Stimulated activated CD4-positive, alpha-beta T cell treated with anti-CD3 and anti-CD28 coated beads, Interleukin-1b, Interleukin-23, amount 100 ng/mL, for 48 hours (primary cell): ENCODE results near the gene IARS1.

Source experiments
- DNase-seq: peaks from one replicate; pipeline ENCODE4 v3.0.0-alpha.2; 2020

Gene IARS1

GRCh38 chr9:92295240-92295790 is 1.8 kb upstream of the IARS1 start:
- no peak for DNase-seq

GRCh38 chr9:92294297-92294676 is 790 bp upstream of the IARS1 start:
- DNase-seq, result peak; percentile 16

GRCh38 chr9:92293075-92293354 is 482 bp downstream of the IARS1 start:
- no peak for DNase-seq

DNA sequence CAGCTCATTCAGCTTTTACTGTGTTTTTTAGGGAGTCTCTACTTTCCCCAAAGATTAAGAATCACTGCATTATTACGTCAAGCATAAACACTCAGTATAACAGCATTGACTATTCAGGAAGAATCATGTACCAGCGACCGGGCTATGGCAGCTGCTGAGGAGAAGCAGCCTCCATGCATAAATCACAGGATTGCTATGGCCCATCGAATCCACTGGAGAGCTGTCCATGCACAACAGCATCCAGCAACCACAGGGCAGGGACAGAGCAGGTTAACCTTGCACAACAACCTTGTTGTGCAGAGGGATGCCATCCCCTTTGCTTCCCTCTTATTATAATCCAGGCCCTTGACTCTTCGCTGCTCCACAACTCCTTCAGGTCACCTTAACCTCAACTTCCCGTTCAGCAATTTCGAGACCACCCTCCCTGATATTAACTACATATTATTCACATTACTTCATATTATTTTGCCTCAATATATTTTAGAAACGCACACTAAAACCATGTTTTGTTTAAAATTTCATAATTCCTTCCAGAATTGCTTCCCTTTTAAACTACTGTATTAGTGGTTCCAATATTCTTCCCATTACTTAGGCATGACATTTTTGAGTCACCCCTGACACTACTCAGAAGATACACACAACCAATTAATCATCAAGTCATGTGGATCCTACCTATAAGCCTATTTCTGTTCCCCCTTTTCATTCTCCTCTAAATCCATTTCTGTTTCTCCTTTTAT is 991 bp downstream of the IARS1 start:
- no peak for DNase-seq

GRCh38 chr9:92291577-92291976 is 1.9 kb downstream of the IARS1 start:
- no peak for DNase-seq

DNA sequence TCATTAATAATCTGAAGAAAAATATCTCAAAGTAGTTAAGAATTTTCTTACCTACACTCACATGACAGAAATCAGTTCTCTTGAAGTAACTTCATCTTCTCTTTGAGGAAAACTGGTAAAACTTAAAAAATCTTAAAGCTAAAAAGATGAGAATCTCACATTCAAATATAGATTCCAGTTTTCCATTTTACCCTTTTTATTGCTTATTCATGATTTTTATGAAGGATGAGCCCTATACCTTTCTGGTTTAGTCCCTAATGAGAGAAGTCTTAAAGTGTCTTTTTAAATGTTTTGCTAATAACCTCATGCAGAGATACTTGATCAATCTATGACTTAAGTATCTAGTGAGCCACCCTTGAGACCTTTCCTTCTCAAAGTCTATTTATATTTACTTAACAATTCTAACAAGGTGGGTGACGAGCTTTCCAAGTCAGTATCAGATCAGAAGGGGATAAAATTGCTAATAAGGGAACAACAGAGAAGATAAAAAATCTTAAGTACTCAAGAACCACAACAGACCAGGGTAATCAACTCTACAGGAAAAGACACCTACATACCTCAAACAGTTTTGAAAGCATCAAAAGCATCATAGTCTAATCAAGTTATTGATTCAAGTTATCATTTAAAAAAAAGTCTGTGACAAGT is 2.6 kb downstream of the IARS1 start:
- no peak for DNase-seq

DNA sequence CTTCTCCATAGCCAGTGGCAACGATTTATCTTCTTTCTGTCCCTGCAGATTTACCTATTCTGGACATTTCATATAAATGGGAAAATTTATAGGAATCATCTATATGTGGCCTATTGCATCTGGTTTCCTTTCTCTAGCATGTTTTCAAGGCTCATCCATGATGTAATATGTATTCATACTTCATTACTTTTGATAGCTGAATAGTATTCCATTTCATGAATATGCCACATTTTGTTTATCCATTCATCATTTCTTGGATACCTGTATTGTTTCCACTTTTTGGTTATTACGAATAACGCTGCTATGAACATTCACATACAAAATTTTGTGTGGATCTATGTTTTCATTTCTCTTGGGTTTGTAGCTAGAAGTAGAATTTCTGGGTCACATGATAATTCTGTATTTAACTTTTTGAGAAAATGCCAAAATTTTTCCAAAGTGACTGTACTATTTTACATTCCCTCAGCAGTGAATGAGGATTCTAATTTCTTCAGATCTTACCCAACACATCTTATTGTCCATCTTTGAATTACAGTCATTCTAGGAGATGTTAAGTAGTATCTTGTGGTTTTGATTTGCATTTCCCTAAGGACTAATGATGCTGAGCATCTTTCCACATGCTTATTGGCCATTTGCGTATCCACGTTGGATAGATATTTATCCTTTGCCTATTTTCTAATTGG is 3.6 kb downstream of the IARS1 start:
- DNase-seq, result no peak

DNA sequence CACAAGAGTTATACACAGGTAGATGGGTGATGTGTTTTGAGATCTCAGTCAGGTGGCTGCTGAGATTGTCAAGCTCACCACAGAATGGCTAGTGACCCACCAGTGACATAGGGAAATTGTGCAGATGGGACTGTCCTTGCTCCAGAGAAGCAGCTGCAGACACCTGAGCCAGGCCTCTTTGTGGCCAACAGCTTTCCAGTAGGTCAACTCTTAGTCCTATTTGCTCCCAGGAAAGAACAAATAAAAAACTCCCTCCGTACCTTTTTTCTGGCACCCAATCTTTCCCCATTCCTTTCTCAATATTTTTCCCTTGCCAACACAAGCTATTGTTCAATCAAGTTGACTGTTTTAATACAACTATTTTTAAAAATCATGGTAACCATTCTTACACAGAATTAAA is 14.2 kb downstream of the IARS1 start:
- no peak for DNase-seq

- no peak for DNase-seq
Observed at GRCh38 chr9:92278110-92278509, 15.4 kb downstream of the IARS1 start.

GRCh38 chr9:92276331-92277032 is 17.0 kb downstream of the IARS1 start:
- DNase-seq, result no peak

DNA sequence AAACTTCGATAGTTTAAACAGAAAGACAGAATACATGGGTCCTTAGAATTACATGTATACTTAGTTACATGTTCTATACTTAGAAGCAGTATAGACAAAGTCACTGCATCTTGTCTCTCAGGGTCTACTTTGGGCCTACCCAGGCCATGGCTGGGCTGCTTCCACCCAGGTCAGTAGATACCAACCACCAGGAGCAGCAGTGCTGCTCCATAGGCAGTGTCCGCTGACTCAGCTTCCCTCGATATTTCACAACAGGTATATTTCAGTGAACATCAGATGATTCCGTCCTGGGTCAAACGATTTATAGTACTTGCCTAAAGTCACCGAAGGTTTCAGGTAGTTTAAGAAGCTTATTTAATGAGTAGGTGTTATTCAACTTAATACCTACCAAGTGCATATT is 18.0 kb downstream of the IARS1 start:
- DNase-seq, result no peak

- no peak for DNase-seq
Observed at GRCh38 chr9:92270511-92270910, 23.0 kb downstream of the IARS1 start.

DNA sequence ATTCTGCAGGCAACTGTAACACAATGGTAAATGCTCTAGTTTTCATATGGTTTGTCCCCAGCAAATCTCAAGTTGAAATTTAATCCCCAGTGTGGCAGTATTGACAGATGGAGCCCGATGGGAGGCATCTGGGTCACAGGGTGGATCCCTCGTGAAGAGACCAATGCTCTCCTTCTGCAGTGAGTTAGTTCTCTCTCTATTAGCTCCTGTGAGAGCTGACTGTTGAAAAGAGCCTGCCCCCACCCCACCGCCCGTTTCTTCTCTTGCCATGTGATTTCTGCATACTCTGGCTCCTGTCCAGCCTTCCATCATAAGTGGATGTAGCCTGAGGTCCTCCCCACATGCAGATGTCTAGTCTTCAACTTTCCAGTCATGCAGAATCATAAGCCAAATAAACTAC is 27.0 kb downstream of the IARS1 start:
- DNase-seq, result no peak

- no peak for DNase-seq
Observed at GRCh38 chr9:92265154-92265553, 28.3 kb downstream of the IARS1 start.

GRCh38 chr9:92263131-92263530 is 30.4 kb downstream of the IARS1 start:
- DNase-seq, result no peak

- no peak for DNase-seq
Observed at GRCh38 chr9:92257327-92257726, 36.2 kb downstream of the IARS1 start.

- no peak for DNase-seq
Observed at GRCh38 chr9:92254381-92255337, 38.8 kb downstream of the IARS1 start.

GRCh38 chr9:92253656-92254055 is 39.8 kb downstream of the IARS1 start:
- no peak for DNase-seq

- no peak for DNase-seq
Observed at GRCh38 chr9:92247981-92248380, 45.5 kb downstream of the IARS1 start.

DNA sequence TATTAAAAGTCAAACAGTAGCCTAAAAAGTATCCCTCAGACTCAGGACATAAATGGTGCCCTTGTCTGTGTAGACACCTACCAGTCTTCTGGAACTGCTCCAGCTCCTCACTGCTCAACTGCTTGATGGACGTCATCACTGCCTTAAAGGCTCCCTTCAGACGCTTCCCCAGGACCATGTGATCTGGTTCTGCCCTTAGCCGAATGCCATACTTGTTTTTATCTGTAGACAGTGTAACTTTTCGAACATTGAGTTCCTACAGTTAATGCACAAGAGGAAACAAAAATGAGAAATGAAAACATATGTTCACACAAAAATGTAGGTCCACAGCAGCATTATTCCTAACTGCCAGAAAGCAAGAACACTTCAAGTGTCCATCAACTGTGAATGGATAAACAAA is 46.2 kb downstream of the IARS1 start:
- DNase-seq, result no peak

DNA sequence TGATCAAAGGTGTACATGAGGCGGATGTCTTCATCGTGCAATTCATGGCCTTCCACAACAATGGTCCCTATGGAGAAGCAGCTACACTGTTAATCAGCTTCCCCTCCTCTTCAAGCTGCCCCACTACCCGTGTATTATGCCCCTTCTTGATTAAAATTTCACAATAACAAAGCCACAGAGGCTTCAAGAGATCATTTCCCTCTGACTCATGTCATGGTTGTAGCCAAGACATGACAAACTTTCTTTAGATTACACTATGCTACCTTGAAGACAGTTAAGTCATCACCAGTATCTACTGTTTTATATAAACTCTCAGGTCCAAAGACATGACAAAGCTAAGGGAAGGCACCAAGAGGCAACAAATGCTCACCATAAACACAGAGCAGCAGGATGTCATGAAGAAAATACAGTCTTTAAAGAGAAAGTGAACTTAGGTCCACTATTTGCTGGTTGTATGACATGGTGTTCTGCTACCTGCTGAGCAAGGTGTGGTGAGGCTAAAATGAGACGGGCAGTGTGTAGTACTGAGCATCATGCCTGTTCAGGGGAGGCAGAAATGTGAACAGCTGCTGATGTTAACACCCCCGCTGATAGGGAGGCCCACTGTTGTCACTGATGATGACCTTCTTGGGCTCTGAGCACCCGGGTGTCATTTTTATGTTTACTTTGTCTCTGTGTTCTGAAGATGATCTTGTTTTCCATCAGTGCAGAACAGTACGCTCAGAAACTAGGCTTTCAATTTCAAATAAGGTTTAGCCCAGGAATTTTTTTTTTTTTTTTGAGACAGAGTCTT is 48.3 kb downstream of the IARS1 start:
- DNase-seq, result no peak
